GM23338 (cell line): ENCODE results near the gene CD46. TPM values are rescaled to one million over a fixed set of nuclear protein-coding genes. Genes with fewer than 3 reads are reported as not detected.

Experiments used
- CREB1 ChIP-seq: fragments of 250-450 bp; sonication (Bioruptor Pico); IDR thresholded peaks from 2 replicates; pipeline ENCODE4 v1.5.0; 2020; ENCODE audit warnings: low read depth, mild to moderate bottlenecking, moderate library complexity
- CTCF ChIP-seq, 2 experiments: fragments of 200-600 bp in 1 of 2; sonication (generic) in 1 of 2; conservative IDR thresholded peaks; 2 replicates each; pipeline versions ENCODE4 v1.5.1 to v1.6.1; 2016 to 2017; ENCODE audit warnings: antibody characterized with exemption in 2 of 2, low read depth in 2 of 2, mild to moderate bottlenecking in 2 of 2, moderate library complexity in 1 of 2
- ETS1 ChIP-seq: IDR thresholded peaks from 2 replicates; pipeline ENCODE4 v1.6.1; 2016; ENCODE audit warnings: antibody characterized with exemption
- EZH2 ChIP-seq: fragments of 200-600 bp; sonication (generic); IDR thresholded peaks from one replicate; pipeline ENCODE4 v1.8.0; 2017; ENCODE audit warnings: antibody characterized with exemption, mild to moderate bottlenecking, low read depth; ENCODE audit not compliant: unreplicated experiment
- NANOG ChIP-seq: IDR thresholded peaks from 2 replicates; pipeline ENCODE4 v1.6.1; 2016; ENCODE audit warnings: antibody characterized with exemption, borderline replicate concordance
- ZNF114 ChIP-seq: fragments of 250-450 bp; sonication (Bioruptor Pico); IDR thresholded peaks from 2 replicates; pipeline ENCODE4 v1.5.0; 2020; ENCODE audit warnings: mild to moderate bottlenecking, moderate library complexity
- ZNF331 ChIP-seq: fragments of 250-450 bp; sonication (Bioruptor Pico); IDR thresholded peaks from 2 replicates; pipeline ENCODE4 v1.5.0; 2020; ENCODE audit warnings: low read depth, mild to moderate bottlenecking, moderate library complexity
- ZNF462 ChIP-seq: fragments of 250-450 bp; sonication (Bioruptor Pico); IDR thresholded peaks from 2 replicates; pipeline ENCODE4 v1.5.0; 2020; ENCODE audit warnings: mild to moderate bottlenecking, moderate library complexity
- polyA plus RNA-seq: library from polyadenylated mRNA; unstranded; fragments of >200 nt; fragmentation: Nextera tagmentation; extraction: Ambion mirVana; gene quantifications from 2 replicates; pipeline ENCODE4 v1.2.1, GENCODE V29; 2016
- total RNA-seq: library from RNA; depleted of rRNA; stranded (reverse); fragments of >200 nt; shearing (Covaris generic); gene quantifications from 2 replicates; pipeline ENCODE4 v1.2.3, GENCODE V29; 2014

Gene CD46
- total and polyA plus RNA-seq, 2 experiments from 2014 or later = 199 to 209 TPM

- TF ChIP-seq ZNF462 (CRISPR knock-in tag) (no peak), CTCF (conservative IDR thresholded peaks at IDR 0.05; ENCODE audit: low read depth in 2 of 2) (no peak), ZNF331 (CRISPR knock-in tag) (no peak), NANOG (no peak), EZH2 (no peak), ETS1 (no peak), ZNF114 (CRISPR knock-in tag) (no peak), CREB1 (no peak)
Measured at GRCh38 chr1:207805841-207806421, 54.1 kb downstream of the CD46 start (continued).
